SH-SY5Y (cell line): ENCODE results near the gene TCF25.

Experiments used
- GATA2 ChIP-seq: IDR thresholded peaks from 2 replicates; pipeline ENCODE4 v1.6.1; 2011; ENCODE audit warnings: mild to moderate bottlenecking, low read depth, low read length
- GATA3 ChIP-seq: IDR thresholded peaks from 2 replicates; pipeline ENCODE4 v1.6.1; 2011; ENCODE audit warnings: low read depth, mild to moderate bottlenecking, low read length, moderate library complexity

DNA sequence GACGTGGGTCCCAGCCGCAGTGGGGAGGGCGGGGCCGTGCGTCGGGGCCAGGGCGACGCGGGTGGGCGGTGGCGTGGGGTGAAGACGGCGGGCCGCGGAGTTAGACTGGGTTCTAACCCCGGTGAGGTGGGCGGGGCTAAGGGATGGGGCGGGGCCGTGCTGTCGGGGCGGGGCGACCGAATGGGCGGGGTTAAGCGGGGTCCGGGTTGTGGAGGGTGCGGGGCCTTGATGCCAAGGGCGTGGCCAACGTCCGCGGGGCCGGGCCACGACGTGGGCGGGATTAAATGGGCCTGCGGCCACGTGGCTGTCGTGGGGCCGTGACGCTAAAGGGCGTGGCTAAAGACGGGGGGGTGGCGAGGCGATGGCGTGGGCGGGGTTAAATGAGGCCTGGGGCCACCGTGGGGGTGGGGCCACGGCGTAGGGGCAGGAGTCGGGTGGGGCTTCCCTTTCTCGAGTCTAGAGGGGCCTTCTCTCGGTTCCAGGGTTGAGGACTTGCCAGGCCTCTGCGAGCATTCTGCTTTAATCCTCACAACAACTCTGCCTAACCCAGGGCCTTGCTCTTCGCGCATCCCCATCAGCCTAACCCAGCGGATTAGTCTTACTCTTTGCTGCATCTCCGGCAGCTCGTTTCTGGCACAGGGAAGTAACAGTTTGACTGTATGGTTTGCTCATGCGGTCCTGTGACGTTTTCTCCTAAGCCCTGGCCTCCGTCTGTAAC, 739 bp downstream of the TCF25 start:
- no peak for TF ChIP-seq GATA2
- no peak for TF ChIP-seq GATA3
